ENCODE measurements around the gene C22orf15. TPM values are rescaled to one million over a fixed set of nuclear protein-coding genes. Genes with fewer than 3 reads are reported as not detected.

Gene C22orf15
- total RNA-seq, 1 donor from 2014 or later: 0.39 TPM

- no peak overlapping the region for H3K9ac ChIP-seq (ENCODE audit: low read length)
- H3K4me3 ChIP-seq (ENCODE audit: insufficient read depth, low read depth, low read length): no peak overlapping the region
- no peak overlapping the region for H3K27ac ChIP-seq (ENCODE audit: low read depth, low read length)
- no peaks in the 10 kb centered on the region for H3K4me1 Mint-ChIP-seq (ENCODE audit: low read depth, unreplicated experiment)
- DNase-seq (ENCODE audit: low read depth): no peak
- H3K9me3 ChIP-seq (ENCODE audit: insufficient read depth, low read depth, low read length): peaks cover 12% of the 10 kb centered on the region
- H3K4me3 Mint-ChIP-seq (ENCODE audit: unreplicated experiment): no peak overlapping the region
- no peak overlapping the region for H3K4me2 ChIP-seq (ENCODE audit: low read length)
- no peaks in the 10 kb centered on the region for H3K9me3 Mint-ChIP-seq (ENCODE audit: unreplicated experiment)
- H3K27me3 Mint-ChIP-seq (ENCODE audit: low read depth, unreplicated experiment): no peaks in the 10 kb centered on the region
- no peak for FAIRE-seq
- H3K4me1 ChIP-seq (ENCODE audit: insufficient read depth, low read length): no peaks in the 10 kb centered on the region
- TF ChIP-seq CTCF (IDR thresholded peaks at IDR 0.05; ENCODE audit: insufficient read depth, low read depth, low read length) (no peak), EZH2 (IDR thresholded peaks at IDR 0.05; ENCODE audit: insufficient read depth, low read length) (no peak)
- peaks cover 33% of the 10 kb centered on the region for H3K36me3 Mint-ChIP-seq (ENCODE audit: low read depth, unreplicated experiment)
- H2AFZ ChIP-seq (ENCODE audit: low read depth, low read length): no peak overlapping the region
- H3K36me3 ChIP-seq (ENCODE audit: insufficient read depth, low read length): peaks cover 14% of the 10 kb centered on the region
- no peaks in the 10 kb centered on the region for H3K27me3 ChIP-seq (ENCODE audit: insufficient read depth, low read length)
- H4K20me1 ChIP-seq (ENCODE audit: insufficient read depth, low read length): peaks cover 21% of the 10 kb centered on the region
- no peak overlapping the region for H3K27ac Mint-ChIP-seq (ENCODE audit: unreplicated experiment)
- peaks cover 11% of the 10 kb centered on the region for H3K79me2 ChIP-seq (ENCODE audit: insufficient read depth, low read length)
These were observed 18.3 kb upstream of the C22orf15 start for GRCh38 chr22:23744485-23744884.

- FAIRE-seq (no peak), DNase-seq (ENCODE audit: low read depth) (no peak)
- TF ChIP-seq EZH2 (IDR thresholded peaks at IDR 0.05; ENCODE audit: insufficient read depth, low read length): no peak
- TF ChIP-seq CTCF (IDR thresholded peaks at IDR 0.05; ENCODE audit: insufficient read depth, low read depth, low read length): no peak
- Histone ChIP-seq H3K36me3 (ENCODE audit: insufficient read depth, low read length) (peaks cover 14% of the 10 kb centered on the region), H3K4me2 (ENCODE audit: low read length) (no peak overlapping the region), H3K9ac (ENCODE audit: low read length) (no peak overlapping the region), H4K20me1 (ENCODE audit: insufficient read depth, low read length) (peaks cover 21% of the 10 kb centered on the region), H3K9me3 (ENCODE audit: insufficient read depth, low read depth, low read length) (peaks cover 12% of the 10 kb centered on the region), H2AFZ (ENCODE audit: low read depth, low read length) (no peak overlapping the region), H3K4me1 (ENCODE audit: insufficient read depth, low read length) (peaks cover 3% of the 10 kb centered on the region), H3K27ac (ENCODE audit: low read depth, low read length) (no peak overlapping the region), H3K79me2 (ENCODE audit: insufficient read depth, low read length) (peaks cover 15% of the 10 kb centered on the region), H3K27me3 (ENCODE audit: insufficient read depth, low read length) (no peaks in the 10 kb centered on the region), H3K4me3 (ENCODE audit: insufficient read depth, low read depth, low read length) (no peak overlapping the region)
- peaks cover 33% of the 10 kb centered on the region for H3K36me3 Mint-ChIP-seq (ENCODE audit: low read depth, unreplicated experiment)
- H3K4me1 Mint-ChIP-seq (ENCODE audit: low read depth, unreplicated experiment): peaks cover 4% of the 10 kb centered on the region
- H3K27ac Mint-ChIP-seq (ENCODE audit: unreplicated experiment): peak overlapping the region; percentile 62
- H3K4me3 Mint-ChIP-seq (ENCODE audit: unreplicated experiment): no peak overlapping the region
- H3K27me3 Mint-ChIP-seq (ENCODE audit: low read depth, unreplicated experiment): no peaks in the 10 kb centered on the region
- no peaks in the 10 kb centered on the region for H3K9me3 Mint-ChIP-seq (ENCODE audit: unreplicated experiment)
These were observed 17.0 kb upstream of the C22orf15 start for GRCh38 chr22:23745791-23746190.

GRCh38 chr22:23749841-23750301 is 12.9 kb upstream of the C22orf15 start:
- H3K9me3 Mint-ChIP-seq (ENCODE audit: unreplicated experiment): no peaks in the 10 kb centered on the region
- peak overlapping the region; percentile 78 for H3K4me3 ChIP-seq (ENCODE audit: insufficient read depth, low read depth, low read length)
- H3K27me3 ChIP-seq (ENCODE audit: insufficient read depth, low read length): no peaks in the 10 kb centered on the region
- H2AFZ ChIP-seq (ENCODE audit: low read depth, low read length): peak overlapping the region; percentile 91
- H3K4me3 Mint-ChIP-seq (ENCODE audit: unreplicated experiment): peak overlapping the region; percentile 91
- peak; percentile 49 for FAIRE-seq
- no peak overlapping the region for H3K27ac ChIP-seq (ENCODE audit: low read depth, low read length)
- peaks cover 15% of the 10 kb centered on the region for H3K79me2 ChIP-seq (ENCODE audit: insufficient read depth, low read length)
- peaks cover 4% of the 10 kb centered on the region for H3K4me1 Mint-ChIP-seq (ENCODE audit: low read depth, unreplicated experiment)
- TF ChIP-seq CTCF (IDR thresholded peaks at IDR 0.05; ENCODE audit: insufficient read depth, low read depth, low read length): no peak
- peak overlapping the region; percentile 99 for H3K4me2 ChIP-seq (ENCODE audit: low read length)
- no peaks in the 10 kb centered on the region for H3K27me3 Mint-ChIP-seq (ENCODE audit: low read depth, unreplicated experiment)
- H3K9ac ChIP-seq (ENCODE audit: low read length): peak overlapping the region; percentile 92
- H3K27ac Mint-ChIP-seq (ENCODE audit: unreplicated experiment): no peak overlapping the region
- H4K20me1 ChIP-seq (ENCODE audit: insufficient read depth, low read length): peaks cover 18% of the 10 kb centered on the region
- peaks cover under 1% of the 10 kb centered on the region for H3K9me3 ChIP-seq (ENCODE audit: insufficient read depth, low read depth, low read length)
- H3K36me3 Mint-ChIP-seq (ENCODE audit: low read depth, unreplicated experiment): peaks cover 7% of the 10 kb centered on the region
- no peaks in the 10 kb centered on the region for H3K36me3 ChIP-seq (ENCODE audit: insufficient read depth, low read length)
- peaks cover 3% of the 10 kb centered on the region for H3K4me1 ChIP-seq (ENCODE audit: insufficient read depth, low read length)
- no peak for DNase-seq (ENCODE audit: low read depth)
